Head of caudate nucleus (tissue), 42 donors: ENCODE measurements around the gene NOL4L.

Source experiments
- DNase-seq, 42 donors: peaks; one replicate each; pipeline versions ENCODE4 v3.0.0 to v3.0.0-alpha.2; 2020 to 2021; ENCODE audit warnings: mixed read lengths in 7 of 42
- intact Hi-C: fragments of 100-400 bp; cut with DNase I; formaldehyde crosslinking; loops from one replicate; pipeline ENCODE4 v1.15.0; 2022

The NOL4L gene

DNA sequence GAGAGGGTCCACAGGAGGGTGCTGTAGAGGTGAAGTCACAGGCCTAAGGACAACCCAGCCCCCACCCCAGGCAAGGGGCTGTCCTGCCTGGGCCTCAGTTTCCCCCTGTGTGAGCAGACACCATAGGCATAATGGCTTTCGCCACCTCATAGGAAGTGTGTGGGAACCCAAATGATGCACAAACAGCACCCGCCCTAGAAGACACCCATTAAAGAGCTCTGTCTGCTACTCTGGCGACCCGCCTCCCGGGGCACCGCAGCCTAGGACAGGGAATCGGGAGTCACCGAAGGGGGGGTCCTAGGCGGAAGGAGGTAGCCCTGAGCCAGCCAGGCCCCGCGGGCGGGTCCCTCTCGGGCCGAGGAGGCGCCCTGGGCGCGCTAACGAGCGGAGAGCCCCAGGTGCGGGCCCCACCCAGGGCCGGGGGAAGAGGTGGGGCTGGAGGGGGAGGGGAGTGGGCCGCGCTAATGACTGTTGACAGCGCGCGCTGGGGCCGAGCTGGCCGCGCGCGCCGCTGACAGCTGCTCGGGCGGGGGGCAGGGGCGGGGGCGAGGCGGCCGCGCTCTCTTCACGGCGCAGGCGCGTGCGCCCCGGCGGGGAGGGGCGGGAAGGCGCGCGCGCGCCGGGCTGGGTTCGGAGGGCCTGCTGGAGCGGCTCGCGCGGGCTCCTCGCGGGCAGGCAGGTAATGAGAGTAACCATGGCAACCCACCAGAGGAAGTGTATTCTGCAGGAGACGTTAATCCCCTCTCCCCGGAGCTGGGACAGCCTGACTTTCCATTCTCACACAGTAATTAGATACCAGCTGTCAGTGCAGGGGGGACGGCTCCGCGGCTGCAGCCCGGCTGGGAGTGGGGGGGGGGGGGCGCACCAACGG lies 48.9 kb downstream of the NOL4L start:
- intact Hi-C loops, result loop anchor here (5.0 kb wide), 1 partner anchor 46 kb away; no protein-coding TSS in a partner anchor
- DNase-seq, result peak in 37 of 42 donors; percentile 47 to 85 (median 71)

GRCh38 chr20:32535316-32535952 lies 49.7 kb downstream of the NOL4L start:
- DNase-seq, result no peak
- intact Hi-C loops, result loop anchor here (5.0 kb wide), 1 partner anchor 47 kb away; no protein-coding TSS in a partner anchor

DNA sequence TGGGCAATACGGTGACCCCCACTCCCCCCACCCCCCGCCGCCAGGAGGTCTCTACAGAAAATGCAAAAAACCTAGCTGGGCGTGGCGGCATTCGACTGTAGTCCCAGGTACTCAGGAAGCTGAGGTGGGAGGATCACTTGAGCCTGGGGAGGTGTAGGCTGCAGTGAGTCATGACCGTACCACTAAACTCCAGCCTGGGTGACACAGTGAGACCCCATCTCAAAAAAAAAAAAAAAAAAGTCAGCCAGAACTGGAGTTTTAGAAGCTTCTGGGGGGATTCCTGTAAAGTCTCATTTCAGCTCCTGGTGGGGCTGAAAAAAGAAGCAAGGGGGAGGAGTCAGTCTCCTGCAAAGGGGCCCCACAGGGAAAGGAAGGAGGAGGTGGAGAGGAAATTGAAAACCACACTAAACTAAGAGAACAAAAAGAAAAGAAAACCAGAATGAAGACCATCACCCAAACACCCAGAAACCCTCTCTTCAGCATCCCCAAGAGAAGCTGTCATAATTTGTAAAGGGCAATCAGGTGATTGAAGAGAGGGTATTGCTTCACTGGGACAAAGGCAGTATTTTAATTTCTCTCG lies 50.4 kb downstream of the NOL4L start:
- intact Hi-C loops, result loop anchor here (5.0 kb wide), 1 partner anchor 48 kb away; no protein-coding TSS in a partner anchor
- peak in 9 of 42 donors; percentile 22 to 70 (median 60) for DNase-seq

DNA sequence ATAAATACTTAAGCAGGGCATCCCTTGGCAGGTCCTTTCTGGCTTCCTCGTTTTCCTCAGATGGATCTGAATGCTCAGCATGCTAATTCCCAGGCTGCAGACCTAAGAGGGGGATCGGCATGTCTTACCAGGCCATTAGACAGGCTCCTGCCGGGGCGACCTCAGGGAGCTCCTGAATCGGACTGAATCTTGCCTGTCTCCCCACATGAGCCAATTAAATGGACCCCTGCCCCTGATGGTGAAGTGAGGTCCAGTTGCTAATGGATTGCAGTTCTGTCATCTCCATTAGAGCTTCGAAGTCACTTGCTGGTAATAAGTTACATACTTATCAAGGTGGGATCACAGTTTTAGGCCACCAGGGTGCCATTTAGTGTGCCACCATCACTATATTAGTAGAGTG lies 51.4 kb downstream of the NOL4L start:
- intact Hi-C loops, result no loop called here
- no peak for DNase-seq

DNA sequence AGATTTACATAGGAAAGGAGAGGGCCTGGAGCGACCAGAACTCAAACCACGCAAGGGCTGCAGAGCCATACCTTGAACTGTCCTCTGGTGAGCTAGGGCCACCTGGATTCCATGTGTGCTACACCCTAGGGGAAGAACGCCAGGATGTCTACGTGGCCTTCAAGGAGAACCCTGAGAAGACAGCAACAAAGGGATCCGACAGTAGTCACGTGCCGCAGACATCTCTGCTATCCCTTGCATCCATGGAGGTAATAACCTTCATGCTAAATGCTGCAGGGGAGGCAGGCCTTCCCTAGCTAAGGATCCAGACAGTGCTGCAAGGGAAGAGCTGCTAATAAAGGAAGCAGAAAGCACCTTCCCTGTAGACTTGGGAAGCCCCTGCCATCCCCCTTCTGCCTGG lies 52.9 kb downstream of the NOL4L start:
- intact Hi-C loops, result no loop called here
- DNase-seq, result no peak

- peak in 1 of 42 donors; percentile 14 for DNase-seq
- intact Hi-C loops, result no loop called here
Measured at GRCh38 chr20:32528905-32529670, 56.0 kb downstream of the NOL4L start.

- intact Hi-C loops, result no loop called here
- DNase-seq, result peak in 3 of 42 donors; percentile 40 to 54 (median 50)
Measured at GRCh38 chr20:32528171-32528891, 56.8 kb downstream of the NOL4L start.

DNA sequence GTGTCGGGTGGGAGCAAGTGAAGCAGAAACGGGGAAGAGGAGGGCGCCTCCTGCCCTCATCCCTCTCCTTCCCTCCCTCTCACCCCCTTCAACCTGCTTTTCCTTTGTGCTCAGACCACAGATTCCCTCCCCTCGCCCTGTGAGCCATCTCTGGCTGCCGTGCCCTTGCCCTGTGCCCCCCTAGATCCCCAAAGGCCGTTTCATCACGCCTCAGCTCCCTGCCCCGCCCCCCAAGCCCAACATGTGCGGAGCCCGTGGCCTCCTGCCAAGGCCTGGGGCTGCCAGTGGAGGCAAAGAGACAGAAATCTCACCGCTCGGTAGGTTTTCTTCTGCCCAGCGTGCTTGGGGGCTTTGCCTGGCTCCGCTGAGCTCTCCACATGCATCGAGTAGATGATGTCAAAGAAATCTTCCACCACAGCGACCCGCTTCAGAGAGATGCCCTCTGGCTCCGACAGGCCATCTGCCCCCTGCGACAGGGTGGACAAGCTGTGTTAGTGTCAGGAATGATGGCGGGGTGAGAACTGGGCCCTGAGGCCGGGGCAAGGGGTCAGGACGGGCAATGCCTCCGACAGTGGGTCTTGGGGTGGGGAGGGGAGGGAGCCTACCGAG lies 57.6 kb downstream of the NOL4L start:
- peak in 16 of 42 donors; percentile 29 to 69 (median 52) for DNase-seq
- intact Hi-C loops, result no loop called here

DNA sequence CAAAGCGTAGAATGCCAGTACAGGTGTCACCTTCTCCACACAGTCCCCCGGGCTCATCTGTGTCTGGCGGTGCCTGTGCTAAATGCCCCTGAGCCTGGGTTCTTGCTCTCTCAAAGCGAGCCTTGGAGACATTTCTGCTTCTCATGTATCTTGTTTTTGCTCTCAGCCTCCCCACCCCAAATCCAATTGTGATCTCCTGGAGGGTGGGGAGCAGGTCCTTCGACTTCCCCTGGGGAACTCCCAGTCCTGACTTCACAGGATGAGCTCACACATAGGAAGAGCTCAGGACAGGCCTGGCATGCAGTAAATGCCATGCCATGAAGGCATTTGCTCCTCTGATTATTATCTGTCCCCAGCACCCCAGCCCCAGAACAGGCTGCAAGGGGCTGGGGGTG lies 58.1 kb downstream of the NOL4L start:
- intact Hi-C loops, result no loop called here
- no peak for DNase-seq

GRCh38 chr20:32526541-32526940 lies 58.6 kb downstream of the NOL4L start:
- intact Hi-C loops, result no loop called here
- DNase-seq, result no peak

DNA sequence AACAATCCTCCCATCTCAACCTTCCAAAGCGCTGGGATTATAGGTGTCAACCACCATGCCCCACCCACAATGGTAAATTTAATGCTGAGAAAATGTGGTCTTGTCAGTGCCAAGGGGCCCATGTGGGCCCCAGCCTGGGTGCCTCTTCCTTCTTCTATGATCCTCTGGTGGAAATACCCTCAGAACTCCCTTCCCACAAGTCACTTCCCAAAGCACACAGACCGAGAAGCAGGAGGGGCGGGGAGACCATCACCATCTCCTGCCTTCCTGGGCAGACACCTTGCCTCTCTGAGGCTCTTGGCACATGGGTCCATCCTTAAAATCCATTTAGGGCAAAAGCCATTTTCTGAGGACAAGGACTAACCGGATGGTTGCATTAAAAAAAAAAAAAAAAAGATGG lies 59.0 kb downstream of the NOL4L start:
- intact Hi-C loops, result no loop called here
- no peak for DNase-seq

DNA sequence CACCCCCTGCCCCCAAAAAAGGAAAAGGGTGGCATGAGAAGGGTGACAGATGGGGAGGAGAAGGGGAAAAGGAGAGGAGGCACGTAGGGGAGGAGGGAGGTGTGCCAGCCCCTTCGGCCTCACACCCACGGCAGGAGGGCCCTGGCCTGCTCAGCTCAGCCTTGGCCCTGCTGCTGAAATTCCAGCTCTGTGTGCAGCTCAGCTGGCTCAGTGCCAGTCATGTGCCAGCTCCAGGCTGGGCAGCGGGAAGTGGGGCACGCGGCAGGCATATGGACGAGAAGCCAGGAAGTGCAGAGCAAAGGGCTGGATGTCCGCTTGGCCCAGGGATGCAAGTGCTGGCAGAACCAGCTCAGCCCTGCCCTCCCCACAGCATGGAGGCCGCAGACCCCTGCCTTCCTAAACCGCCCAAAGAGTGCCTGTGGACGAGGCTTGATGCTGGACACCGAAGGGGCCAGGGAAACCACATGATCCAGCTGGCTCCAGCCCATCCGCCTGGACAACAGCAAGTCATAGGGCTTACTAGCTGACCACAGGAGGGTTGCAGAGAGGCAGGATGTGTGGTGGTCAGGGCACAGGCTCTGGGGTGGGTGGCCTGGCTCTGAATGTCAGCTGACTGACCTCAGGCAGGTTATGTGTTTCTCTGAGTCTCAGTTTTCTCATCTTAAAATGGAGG lies 60.2 kb downstream of the NOL4L start:
- peak in 40 of 42 donors; percentile 48 to 82 (median 68) for DNase-seq
- intact Hi-C loops, result no loop called here

GRCh38 chr20:32523613-32524213 lies 61.4 kb downstream of the NOL4L start:
- DNase-seq, result peak in 1 of 42 donors; percentile 29
- intact Hi-C loops, result no loop called here

- DNase-seq, result no peak
- intact Hi-C loops, result no loop called here
Measured at GRCh38 chr20:32522776-32523612, 62.1 kb downstream of the NOL4L start.

DNA sequence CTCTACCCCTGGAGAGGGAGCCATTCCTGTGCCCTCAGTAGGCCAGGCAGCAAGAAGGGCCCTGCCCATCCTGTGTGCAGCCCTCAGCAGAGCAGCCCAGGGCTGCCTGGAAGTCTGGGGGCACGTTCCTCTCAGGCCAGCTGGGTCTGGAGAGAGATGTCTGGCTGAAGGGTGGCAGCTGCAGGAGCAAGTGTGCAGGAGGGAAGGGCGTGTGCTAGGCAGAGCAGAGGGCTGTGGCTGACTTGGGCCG lies 62.7 kb downstream of the NOL4L start:
- DNase-seq, result no peak
- intact Hi-C loops, result no loop called here

DNA sequence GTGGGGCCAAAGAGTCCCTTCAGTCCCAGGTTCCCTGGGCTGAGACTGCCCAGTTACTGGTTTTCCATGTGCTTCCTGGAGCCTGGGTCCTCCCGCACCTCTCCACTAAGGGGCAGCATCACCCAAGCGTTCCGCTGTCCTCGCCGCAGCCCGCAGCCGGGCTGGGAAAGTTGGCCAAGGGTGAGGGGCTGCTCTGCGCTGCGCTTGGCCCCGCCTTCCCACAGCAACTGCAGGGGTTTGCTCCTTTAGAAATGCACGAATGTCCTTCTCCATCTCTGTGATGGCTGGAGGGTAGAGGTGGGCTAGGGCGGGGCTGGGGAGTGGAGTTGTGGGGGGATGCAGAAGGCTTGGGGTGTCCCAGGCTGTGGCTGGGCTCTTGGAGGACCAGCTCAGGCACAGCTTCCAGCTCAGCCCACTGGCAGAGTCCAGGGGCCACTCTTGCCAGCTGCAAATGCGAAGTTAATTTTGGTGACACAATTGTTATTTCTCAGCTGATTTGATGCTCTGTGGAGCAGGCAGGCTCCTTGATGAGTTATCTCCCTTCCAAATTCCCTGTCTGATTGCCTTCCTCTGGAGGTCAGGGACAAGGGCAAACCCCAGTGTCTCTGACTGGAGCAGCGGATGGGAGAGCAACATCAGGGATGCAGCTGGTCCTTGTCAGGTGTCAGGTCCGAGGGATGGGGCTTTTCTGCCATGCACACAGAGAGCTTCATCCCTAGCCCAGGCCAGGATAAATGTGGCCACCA lies 63.2 kb downstream of the NOL4L start:
- intact Hi-C loops, result loop anchor here (1.0 kb wide), 1 partner anchor 131 kb away; no protein-coding TSS in a partner anchor
- DNase-seq, result peak; percentile 65 to 91 (median 80)
